Stimulated activated CD8-positive, alpha-beta memory T cell treated with anti-CD3 and anti-CD28 coated beads, Interleukin-2, amount 100 ng/mL, for 48 hours (primary cell): ENCODE measurements around the gene ACSF3.

Experiments used
- DNase-seq, 2 donors: peaks; one replicate each; pipeline ENCODE4 v3.0.0-alpha.2; 2020; ENCODE audit warnings: low read depth in 2 of 2

The ACSF3 gene

GRCh38 chr16:89093602-89094251, at the start of gene ACSF3:
Gene ACSF3, plus strand, starts transcription at chr16:89093852. Its CDS starts 6,830 bp downstream, at chr16:89100682.
- peak; percentile 50 to 65 for DNase-seq

GRCh38 chr16:89044418-89045180, 49.1 kb upstream of the ACSF3 start:
- DNase-seq, result no peak

DNA sequence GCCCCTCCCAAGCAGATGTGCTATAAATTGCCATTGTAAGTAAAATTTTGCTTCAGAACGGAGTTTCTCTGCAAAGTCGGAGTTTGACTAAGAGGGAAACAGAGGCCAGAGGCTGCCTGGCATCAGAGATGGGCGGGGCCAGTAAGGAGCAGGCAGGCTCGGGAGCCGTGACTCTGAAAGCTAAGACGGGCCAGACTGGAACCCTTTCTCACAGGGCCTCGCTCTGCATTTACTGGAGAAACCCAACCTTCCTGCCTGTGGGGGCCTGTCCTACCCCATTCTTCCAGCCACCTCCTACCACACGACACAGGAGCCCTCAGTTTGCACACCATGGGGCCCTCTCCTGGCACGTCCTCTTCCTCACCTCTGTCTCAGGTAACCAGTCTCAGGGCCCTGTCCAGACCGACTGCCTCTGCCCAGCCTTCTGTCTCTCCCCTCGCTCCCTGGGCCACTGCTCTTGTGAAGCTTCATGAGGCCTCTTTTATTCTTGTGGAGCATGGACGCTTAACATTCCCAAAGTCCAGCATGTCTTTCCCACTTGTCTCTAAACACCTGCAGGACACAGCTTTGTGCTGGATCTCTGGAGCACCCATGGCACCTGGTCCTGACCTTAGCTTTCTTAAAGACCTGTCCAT, 48.4 kb upstream of the ACSF3 start:
- DNase-seq, result no peak

DNA sequence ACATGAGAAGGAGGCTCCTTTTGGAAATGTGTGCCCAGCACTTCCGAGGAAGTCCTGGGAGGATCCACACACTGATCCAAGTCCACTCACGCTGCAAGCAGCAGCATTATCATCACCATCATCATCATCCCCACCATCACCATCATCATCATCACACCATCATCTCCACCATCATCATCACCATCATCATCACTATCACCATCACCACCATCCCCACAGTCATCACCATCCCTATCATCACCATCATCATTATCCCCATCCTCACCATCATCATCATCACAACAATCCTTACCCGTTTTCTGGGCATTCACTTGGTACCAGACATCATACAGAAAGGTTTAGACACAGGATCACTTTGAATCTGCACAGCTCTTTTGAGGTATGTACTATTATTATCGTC, 47.8 kb upstream of the ACSF3 start:
- no peak for DNase-seq

GRCh38 chr16:89046491-89046890, 47.2 kb upstream of the ACSF3 start:
- DNase-seq, result no peak

DNA sequence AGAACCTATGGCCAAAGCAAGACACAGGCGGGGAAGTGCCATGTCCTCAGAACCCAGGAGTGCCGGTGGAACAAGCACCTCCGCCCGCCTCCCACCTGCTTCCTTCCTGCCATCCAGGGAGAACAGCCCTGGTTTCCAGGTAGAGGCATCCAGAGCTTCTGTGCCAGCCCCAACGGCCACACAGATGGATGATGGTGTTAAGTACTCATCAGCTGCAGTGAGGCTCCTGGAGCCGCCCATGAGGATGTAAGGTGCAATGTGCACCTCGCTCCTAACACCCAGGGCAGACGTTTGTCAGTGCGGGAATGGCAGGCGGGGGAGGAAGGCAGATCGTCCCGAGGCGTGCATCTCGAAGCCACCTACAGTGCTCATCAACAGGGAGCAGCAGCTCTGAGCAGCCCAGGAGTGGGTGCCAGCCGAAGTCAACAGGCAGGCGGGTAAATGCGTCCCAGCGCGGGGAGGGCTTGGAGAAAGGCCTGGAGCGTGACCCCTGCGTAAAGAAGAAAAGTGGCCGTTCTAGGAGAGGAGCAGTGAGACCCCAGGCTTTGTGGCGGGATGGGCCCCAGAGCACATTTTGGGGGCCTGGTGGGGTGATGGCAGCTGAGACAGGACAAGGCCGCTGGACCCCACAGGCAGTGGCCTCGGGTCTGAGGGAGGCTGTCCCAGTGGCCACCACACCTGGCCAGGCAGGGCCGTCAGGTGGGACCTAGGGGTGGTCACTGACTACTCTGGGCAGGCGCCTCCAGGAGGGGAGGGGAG, 46.1 kb upstream of the ACSF3 start:
- DNase-seq, result no peak

GRCh38 chr16:89048090-89048725, 45.4 kb upstream of the ACSF3 start:
- no peak for DNase-seq

- DNase-seq, result no peak
Observed at GRCh38 chr16:89048871-89049422, 44.7 kb upstream of the ACSF3 start.

GRCh38 chr16:89049484-89050118, 44.1 kb upstream of the ACSF3 start:
- DNase-seq, result no peak

- no peak for DNase-seq
Observed at GRCh38 chr16:89050119-89050867, 43.4 kb upstream of the ACSF3 start.

GRCh38 chr16:89050868-89051311, 42.8 kb upstream of the ACSF3 start:
- no peak for DNase-seq

DNA sequence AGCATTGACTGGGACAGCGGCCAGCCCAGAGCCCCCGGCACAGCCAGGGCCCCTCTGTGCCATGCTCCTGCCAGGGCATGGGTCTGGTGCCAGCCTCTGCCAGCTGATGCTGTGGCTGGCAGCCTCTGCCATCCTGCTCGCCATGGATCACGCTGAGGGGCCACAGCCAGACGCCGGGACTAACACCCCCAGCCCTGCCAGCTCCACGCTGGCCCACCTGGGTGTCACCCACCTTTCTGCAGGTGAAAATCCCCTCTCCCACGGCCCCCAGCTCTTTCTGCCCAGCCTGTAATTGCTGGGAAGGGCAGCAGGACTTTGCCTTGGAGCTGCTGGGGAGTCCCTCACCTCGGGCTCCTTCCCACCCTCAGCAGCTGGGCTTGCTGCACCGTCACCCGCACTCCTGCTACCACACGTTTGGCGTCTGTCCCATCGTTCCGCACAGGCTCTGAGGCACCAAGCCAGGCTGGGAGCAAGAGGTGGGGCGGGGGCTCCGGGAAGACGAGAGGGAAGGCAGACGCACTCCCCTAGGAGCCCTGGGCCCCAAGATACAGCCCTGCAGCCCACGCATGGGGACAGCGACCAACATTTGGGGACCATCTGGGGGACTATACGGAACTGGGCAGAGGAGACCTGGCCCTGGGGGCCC, 42.0 kb upstream of the ACSF3 start:
- no peak for DNase-seq

- DNase-seq, result no peak
Observed at GRCh38 chr16:89052191-89052889, 41.3 kb upstream of the ACSF3 start.

- no peak for DNase-seq
Observed at GRCh38 chr16:89052890-89053724, 40.5 kb upstream of the ACSF3 start.

- DNase-seq, result no peak
Observed at GRCh38 chr16:89053725-89054029, 40.0 kb upstream of the ACSF3 start.

- DNase-seq, result no peak
Observed at GRCh38 chr16:89054261-89054661, 39.4 kb upstream of the ACSF3 start.

DNA sequence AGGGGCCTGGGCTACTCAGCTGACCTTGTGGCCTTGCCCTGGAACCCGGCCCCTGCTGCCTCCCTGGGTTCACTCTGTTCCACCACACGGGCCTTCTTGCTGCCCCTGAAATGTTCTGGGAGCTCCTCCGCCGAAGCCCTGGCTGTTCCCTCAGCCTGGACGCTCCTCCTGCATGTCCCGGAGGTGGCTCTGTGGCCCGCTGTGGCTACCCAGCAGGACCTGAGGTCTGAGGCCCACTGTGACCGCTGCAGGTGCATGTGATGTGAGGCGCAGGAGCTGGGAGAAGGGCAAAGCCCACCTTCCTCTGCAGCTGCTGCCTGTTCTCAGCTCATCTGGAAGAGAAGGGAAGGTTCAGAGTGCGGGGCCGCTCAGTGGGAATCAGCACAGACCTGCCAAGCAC, 38.9 kb upstream of the ACSF3 start:
- no peak for DNase-seq

- no peak for DNase-seq
Observed at GRCh38 chr16:89055313-89055712, 38.3 kb upstream of the ACSF3 start.
